AG09319 (cell line): Measurements from ENCODE around the gene REEP3.

Experiments used
- DNase-seq: peaks from one replicate; pipeline ENCODE4 v3.0.0-alpha.2; 2010; ENCODE audit warnings: low read depth; ENCODE audit errors: extremely low read depth
- CTCF ChIP-seq: IDR thresholded peaks from 2 replicates; pipeline ENCODE4 v1.5.1; 2011; ENCODE audit warnings: low read depth, mild to moderate bottlenecking, inconsistent platforms, low read length, moderate library complexity

REEP3 gene

GRCh38 chr10:63622097-63622496 lies 100.9 kb downstream of the REEP3 start:
- TF ChIP-seq CTCF = no peak
- DNase-seq = no peak

- DNase-seq = no peak
- no peak for TF ChIP-seq CTCF
These were observed 103.5 kb downstream of the REEP3 start for GRCh38 chr10:63624701-63625100.

GRCh38 chr10:63627396-63627795 lies 106.2 kb downstream of the REEP3 start:
- TF ChIP-seq CTCF = no peak
- no peak for DNase-seq

- no peak for DNase-seq
- TF ChIP-seq CTCF = no peak
These were observed 106.7 kb downstream of the REEP3 start for GRCh38 chr10:63627881-63628296.

GRCh38 chr10:63628526-63629362 lies 107.5 kb downstream of the REEP3 start:
- TF ChIP-seq CTCF = no peak
- no peak for DNase-seq

- peak; percentile 82 for TF ChIP-seq CTCF
- DNase-seq = peak; percentile 96
These were observed 108.3 kb downstream of the REEP3 start for GRCh38 chr10:63629363-63630084.

- TF ChIP-seq CTCF = no peak
- DNase-seq = peak; percentile 89
These were observed 109.1 kb downstream of the REEP3 start for GRCh38 chr10:63630085-63630930.
